RWPE1 (cell line): ENCODE measurements around the gene AUTS2.

Experiments used
- CTCF ChIA-PET: fragments of 350-600 bp; sonication (Branson Sonifier 250); formaldehyde crosslinking; extraction: SDS; loops from one replicate; lab custom pipeline; 2021; lab: Yijun Ruan, JAX
- POLR2A ChIA-PET: fragments of 400-600 bp; formaldehyde crosslinking; extraction: SDS; loops from one replicate; lab custom pipeline; 2020; ENCODE audit warnings: antibody characterized with exemption; ENCODE audit not compliant: low non-redundant PET; lab: Yijun Ruan, JAX
- DNase-seq: peaks from one replicate; pipeline ENCODE4 v3.0.0; 2012; ENCODE audit warnings: low spot score
- H3K27ac ChIP-seq: fragments of 450-650 bp; 2 replicates; pipeline ENCODE4 v1.5.1; 2017
- TF ChIP-seq, protein P1 (sequence below): fragments of 450-650 bp; conservative IDR thresholded peaks from 2 replicates; pipeline ENCODE4 v1.5.1; 2017; ENCODE audit warnings: low read depth, mild to moderate bottlenecking

The AUTS2 gene

DNA sequence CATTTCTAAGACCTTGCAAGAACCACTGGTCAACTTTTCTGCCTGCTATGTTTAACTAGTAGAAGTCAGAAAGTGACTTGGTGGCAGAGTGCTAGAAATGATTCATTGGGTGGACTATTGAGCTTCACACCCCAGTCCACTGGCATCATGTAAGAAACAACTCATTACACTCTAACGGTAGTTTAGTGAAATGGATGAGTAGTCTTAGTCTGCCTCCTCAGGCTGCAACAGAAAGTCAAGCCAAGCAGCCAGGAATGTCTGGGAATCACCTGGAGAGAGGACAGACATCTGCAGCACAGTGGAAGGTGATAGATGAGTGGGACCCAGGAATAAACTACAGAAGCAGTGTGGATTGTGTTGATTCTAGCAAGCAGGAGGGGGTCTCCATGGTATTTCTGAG is 125.4 kb downstream of the AUTS2 start:
- CTCF ChIA-PET: no interaction called here
- no peak for DNase-seq
- POLR2A ChIA-PET: no interaction called here
- H3K27ac ChIP-seq: no peak overlapping the region
- TF ChIP-seq, protein P1, sequence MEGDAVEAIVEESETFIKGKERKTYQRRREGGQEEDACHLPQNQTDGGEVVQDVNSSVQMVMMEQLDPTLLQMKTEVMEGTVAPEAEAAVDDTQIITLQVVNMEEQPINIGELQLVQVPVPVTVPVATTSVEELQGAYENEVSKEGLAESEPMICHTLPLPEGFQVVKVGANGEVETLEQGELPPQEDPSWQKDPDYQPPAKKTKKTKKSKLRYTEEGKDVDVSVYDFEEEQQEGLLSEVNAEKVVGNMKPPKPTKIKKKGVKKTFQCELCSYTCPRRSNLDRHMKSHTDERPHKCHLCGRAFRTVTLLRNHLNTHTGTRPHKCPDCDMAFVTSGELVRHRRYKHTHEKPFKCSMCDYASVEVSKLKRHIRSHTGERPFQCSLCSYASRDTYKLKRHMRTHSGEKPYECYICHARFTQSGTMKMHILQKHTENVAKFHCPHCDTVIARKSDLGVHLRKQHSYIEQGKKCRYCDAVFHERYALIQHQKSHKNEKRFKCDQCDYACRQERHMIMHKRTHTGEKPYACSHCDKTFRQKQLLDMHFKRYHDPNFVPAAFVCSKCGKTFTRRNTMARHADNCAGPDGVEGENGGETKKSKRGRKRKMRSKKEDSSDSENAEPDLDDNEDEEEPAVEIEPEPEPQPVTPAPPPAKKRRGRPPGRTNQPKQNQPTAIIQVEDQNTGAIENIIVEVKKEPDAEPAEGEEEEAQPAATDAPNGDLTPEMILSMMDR: no peak

DNA sequence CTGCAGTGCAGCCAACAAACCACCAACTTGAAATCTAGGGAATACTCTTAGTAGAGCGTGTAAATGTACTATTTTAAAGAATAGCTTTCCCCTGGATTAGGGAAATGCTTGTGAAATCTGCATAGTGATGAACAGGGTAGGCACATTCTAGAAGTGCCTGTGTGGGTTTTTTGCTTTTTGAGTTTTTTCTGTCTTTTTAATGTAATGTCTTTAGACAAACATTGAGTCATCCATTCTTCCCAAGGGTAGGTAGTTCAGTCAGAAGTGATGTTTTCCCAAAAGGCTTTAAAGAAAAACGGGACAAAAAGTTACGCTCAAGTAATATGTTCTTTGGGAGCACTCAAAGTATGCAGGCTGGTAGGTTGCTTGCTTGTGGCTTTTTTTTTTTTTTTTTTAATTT is 130.0 kb downstream of the AUTS2 start:
- POLR2A ChIA-PET: no interaction called here
- DNase-seq: no peak
- H3K27ac ChIP-seq: no peak overlapping the region
- CTCF ChIA-PET: interaction anchor here (0.6 kb wide), 1 partner anchor 1511 kb away, joined by 3 read pairs; no protein-coding TSS in a partner anchor
- TF ChIP-seq, protein P1: no peak

DNA sequence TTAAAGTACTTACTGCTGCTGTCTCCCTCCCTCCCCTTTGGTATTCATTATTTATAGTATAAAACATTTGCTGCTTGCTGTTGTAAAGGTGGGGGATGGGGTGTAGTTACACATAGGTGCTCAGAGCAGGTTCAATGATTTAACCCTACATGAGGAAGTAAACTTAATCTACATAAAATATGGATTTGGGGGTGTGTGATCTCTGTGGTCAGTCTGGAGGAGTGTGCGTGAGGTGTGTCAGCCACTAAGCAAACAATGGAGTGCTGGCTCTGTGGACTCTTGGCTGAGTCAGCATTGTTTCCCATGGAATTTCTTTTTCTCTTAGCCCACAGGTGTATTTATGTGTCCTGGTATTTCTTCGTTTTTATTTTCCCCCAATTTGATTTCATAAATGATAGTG is 133.9 kb downstream of the AUTS2 start:
- TF ChIP-seq, protein P1: no peak
- peak; percentile 9 for DNase-seq
- ChIA-PET CTCF (no interaction called here), POLR2A (no interaction called here)
- no peak overlapping the region for H3K27ac ChIP-seq

DNA sequence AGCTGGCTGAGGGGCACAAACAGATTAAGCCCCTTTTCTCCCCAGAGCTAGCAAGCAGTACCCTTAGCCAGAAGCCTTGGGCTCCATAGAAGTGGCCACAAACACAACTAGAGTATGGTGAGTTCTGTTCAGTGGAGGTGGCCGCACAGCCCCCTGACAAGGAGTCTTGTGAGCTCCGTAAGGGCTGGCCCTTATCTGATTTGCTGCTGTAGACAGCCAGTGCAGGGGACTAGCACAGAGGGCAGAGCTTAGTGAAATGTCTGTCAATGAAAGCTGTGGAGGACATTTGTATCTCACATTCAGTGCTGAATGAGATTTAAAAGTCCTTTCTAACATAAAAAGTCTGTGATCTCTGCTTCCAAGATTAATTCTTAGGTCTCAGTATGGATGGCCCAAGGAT is 137.3 kb downstream of the AUTS2 start:
- POLR2A ChIA-PET: no interaction called here
- no peak for DNase-seq
- no peak overlapping the region for H3K27ac ChIP-seq
- TF ChIP-seq, protein P1: no peak
- CTCF ChIA-PET: no interaction called here

DNA sequence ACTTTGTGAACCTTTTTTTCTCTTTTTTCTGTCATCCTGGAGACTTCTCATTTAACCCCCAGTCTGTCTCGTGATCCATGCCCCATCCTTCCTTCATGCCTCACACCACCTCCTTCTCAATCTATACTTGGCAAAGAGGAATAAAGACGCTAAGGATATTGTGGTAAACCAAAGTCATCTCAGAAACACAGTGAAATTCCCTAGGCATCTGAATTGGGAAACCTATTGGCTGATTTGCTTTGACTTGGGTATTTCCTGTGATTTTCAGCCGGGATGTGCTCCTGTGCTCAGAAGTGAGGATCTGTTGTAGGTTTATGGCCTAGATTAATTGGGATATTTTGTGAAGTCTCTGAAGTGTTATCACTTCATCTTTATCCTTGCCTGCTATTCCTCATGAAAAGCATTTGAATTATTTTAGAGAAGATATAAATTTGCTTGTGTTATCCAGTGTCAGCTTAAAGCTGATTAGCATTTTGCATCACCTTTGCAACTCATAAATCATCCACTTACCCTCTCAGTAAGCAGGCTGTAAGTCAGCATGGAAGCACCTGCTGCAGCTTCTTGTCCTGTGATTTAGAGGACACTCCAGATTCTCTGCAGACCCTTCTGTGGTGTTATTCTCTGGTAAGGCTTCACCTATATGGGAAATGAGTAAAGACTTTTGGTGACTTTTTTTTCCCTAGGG is 138.0 kb downstream of the AUTS2 start:
- POLR2A ChIA-PET: no interaction called here
- CTCF ChIA-PET: no interaction called here
- TF ChIP-seq, protein P1: no peak
- H3K27ac ChIP-seq: no peak overlapping the region
- no peak for DNase-seq

DNA sequence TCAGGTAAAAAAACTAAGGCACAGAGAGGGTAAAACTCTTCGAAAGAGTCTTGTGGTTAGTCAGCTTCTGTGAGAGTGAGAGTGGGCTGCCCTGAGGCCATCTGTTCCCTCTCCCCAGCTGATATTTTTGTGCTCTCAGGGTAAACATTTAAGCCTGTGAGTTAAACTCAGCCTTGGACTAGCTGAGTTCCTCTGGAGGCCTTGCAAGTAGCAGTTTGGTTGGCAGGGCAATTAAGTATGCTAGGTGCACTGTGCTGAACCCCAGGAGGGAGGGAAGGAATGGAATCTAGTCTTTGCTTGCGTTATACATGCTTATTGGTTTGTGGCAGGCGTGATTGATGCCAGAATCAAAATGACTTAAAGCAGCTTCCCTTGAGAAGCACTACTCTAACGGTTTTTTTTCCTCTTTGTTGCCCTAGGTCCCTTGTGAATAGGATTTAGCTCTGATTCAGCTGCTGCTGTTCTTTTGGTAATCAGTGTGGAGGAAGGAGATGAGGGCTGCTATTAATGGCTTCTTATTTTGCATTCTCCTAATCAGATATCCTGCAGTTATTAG is 140.2 kb downstream of the AUTS2 start:
- POLR2A ChIA-PET: no interaction called here
- CTCF ChIA-PET: no interaction called here
- no peak for DNase-seq
- TF ChIP-seq, protein P1: no peak
- no peak overlapping the region for H3K27ac ChIP-seq
